BLaER1 (cell line): ENCODE measurements around the gene DEFB132.

ENCODE experiments used
- H3K27ac ChIP-seq: shearing (Covaris generic); formaldehyde crosslinking; 2 replicates; pipeline ENCODE4 v1.8.1; 2022
- H3K27me3 ChIP-seq: shearing (Covaris generic); formaldehyde crosslinking; 2 replicates; pipeline ENCODE4 v1.8.1; 2022
- H3K36me3 ChIP-seq: shearing (Covaris generic); formaldehyde crosslinking; 2 replicates; pipeline ENCODE4 v1.8.1; 2022
- H3K4me1 ChIP-seq: shearing (Covaris generic); formaldehyde crosslinking; 2 replicates; pipeline ENCODE4 v1.8.1; 2022
- H3K4me2 ChIP-seq: shearing (Covaris generic); formaldehyde crosslinking; 2 replicates; pipeline ENCODE4 v1.8.1; 2022
- H3K4me3 ChIP-seq: shearing (Covaris generic); formaldehyde crosslinking; 2 replicates; pipeline ENCODE4 v1.8.1; 2022
- H3K9ac ChIP-seq: shearing (Covaris generic); formaldehyde crosslinking; 2 replicates; pipeline ENCODE4 v1.8.1; 2022
- H3K9me3 ChIP-seq: shearing (Covaris generic); formaldehyde crosslinking; 2 replicates; pipeline ENCODE4 v1.8.1; 2022
- H4K20me1 ChIP-seq: shearing (Covaris generic); formaldehyde crosslinking; 2 replicates; pipeline ENCODE4 v1.8.1; 2022
- Cebpa-rat ChIP-seq: shearing (Covaris generic); IDR thresholded peaks from 2 replicates; pipeline ENCODE4 v1.8.1; 2022

Gene DEFB132

GRCh38 chr20:290084-290831 lies 32.7 kb downstream of the DEFB132 start, which contains the start of gene C20orf96:
Gene C20orf96, minus strand, starts transcription at chr20:290750. Its CDS starts 140 bp downstream, at chr20:290610.
- Histone ChIP-seq H3K4me3 (peak within 1 kb of the TSS; percentile 92), H3K4me1 (peaks cover 36% of the 10 kb centered on the region), H3K9ac (peak within 1 kb of the TSS; percentile 94), H3K27me3 (no peaks in the 10 kb centered on the region), H4K20me1 (no peaks in the 10 kb centered on the region), H3K4me2 (peak within 1 kb of the TSS; percentile 94), H3K9me3 (no peaks in the 10 kb centered on the region), H3K27ac (peak within 1 kb of the TSS; percentile 89), H3K36me3 (0 out of 2 replicates have a peak, but pooled peaks cover 11% of the 10 kb centered on the region)
- TF ChIP-seq Cebpa-rat, result no peak

DNA sequence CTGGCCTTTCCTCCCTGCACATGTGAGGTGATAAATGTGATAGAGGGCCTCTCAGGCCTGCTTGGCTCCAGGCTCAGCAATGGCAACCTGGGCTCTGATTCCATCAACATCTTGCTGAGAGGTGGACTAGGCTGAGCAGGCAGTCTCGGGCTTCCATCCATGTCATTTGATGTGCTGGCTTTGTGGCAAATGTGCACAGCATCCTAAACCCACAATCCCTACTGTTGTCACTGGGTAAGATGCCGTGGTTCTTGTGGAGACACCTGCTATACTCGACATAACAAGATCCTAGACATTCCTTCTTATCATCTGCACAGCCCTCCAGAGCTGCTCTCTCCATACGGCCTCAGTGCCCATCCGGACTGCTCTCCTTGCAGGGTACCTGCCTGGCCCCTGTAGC lies 37.1 kb downstream of the DEFB132 start:
- Histone ChIP-seq H3K27me3 (no peaks in the 10 kb centered on the region), H3K4me1 (peaks cover 39% of the 10 kb centered on the region), H3K4me3 (no peak overlapping the region), H3K9ac (no peak overlapping the region), H3K36me3 (peaks cover 5% of the 10 kb centered on the region; the same call in 1 of the 2 replicates), H3K9me3 (no peaks in the 10 kb centered on the region), H3K4me2 (no peak overlapping the region), H4K20me1 (peaks cover 14% of the 10 kb centered on the region), H3K27ac (no peak overlapping the region)
- TF ChIP-seq Cebpa-rat, result no peak

DNA sequence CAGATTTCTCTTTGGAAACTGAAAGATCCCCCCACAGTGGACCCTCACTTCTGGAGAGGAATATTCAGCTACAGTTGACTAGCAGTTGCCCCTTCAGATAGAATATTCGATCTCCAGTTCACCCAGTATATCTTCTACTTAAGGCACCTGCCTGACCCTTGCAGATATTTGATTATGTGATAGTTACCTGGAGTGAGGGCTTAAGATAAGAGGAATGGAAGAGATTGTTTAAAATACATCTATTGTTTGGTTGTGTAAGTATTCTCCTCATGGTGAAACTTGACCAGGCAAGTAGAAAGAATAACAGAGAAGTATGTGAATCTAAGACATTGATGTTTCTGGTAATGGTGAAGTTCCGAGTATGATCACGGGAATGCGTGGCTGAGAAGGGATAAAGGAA lies 38.3 kb downstream of the DEFB132 start:
- H3K4me2 ChIP-seq, result no peak overlapping the region
- peaks cover 17% of the 10 kb centered on the region; the same call in 1 of the 2 replicates for H3K36me3 ChIP-seq
- no peak overlapping the region for H3K4me3 ChIP-seq
- H3K9me3 ChIP-seq, result no peaks in the 10 kb centered on the region
- peaks cover 26% of the 10 kb centered on the region for H4K20me1 ChIP-seq
- no peak overlapping the region for H3K27ac ChIP-seq
- H3K27me3 ChIP-seq, result no peaks in the 10 kb centered on the region
- no peak for TF ChIP-seq Cebpa-rat
- no peak overlapping the region for H3K9ac ChIP-seq
- peaks cover 47% of the 10 kb centered on the region for H3K4me1 ChIP-seq

GRCh38 chr20:297098-297924 lies 39.8 kb downstream of the DEFB132 start, which contains the start of gene ZCCHC3:
Gene ZCCHC3, plus strand, starts transcription at chr20:297570. Its CDS starts 17 bp downstream, at chr20:297587.
- Histone ChIP-seq H3K9ac (peak within 1 kb of the TSS; percentile 100), H3K4me1 (peaks cover 47% of the 10 kb centered on the region), H4K20me1 (peaks cover 35% of the 10 kb centered on the region)

GRCh38 chr20:297925-298775 lies 40.6 kb downstream of the DEFB132 start:
- Histone ChIP-seq H3K27me3 (no peaks in the 10 kb centered on the region), H3K9ac (peak overlapping the region; percentile 100), H3K9me3 (no peaks in the 10 kb centered on the region), H3K4me3 (peak overlapping the region; percentile 99), H3K4me2 (peak overlapping the region; percentile 87), H3K4me1 (peaks cover 54% of the 10 kb centered on the region), H3K27ac (peak overlapping the region; percentile 100), H3K36me3 (peaks cover 37% of the 10 kb centered on the region), H4K20me1 (peaks cover 35% of the 10 kb centered on the region)
- no peak for TF ChIP-seq Cebpa-rat

More at GRCh38 chr20:297098-297924, 39.8 kb downstream of the DEFB132 start, which contains the start of gene ZCCHC3:
- no peaks in the 10 kb centered on the region for H3K9me3 ChIP-seq
- H3K36me3 ChIP-seq, result peaks cover 30% of the 10 kb centered on the region
- H3K4me2 ChIP-seq, result peak within 1 kb of the TSS; percentile 87
- TF ChIP-seq Cebpa-rat, result peak; percentile 98
- no peaks in the 10 kb centered on the region for H3K27me3 ChIP-seq
- peak within 1 kb of the TSS; percentile 100 for H3K27ac ChIP-seq
- H3K4me3 ChIP-seq, result peak within 1 kb of the TSS; percentile 99

GRCh38 chr20:298776-299391 lies 41.4 kb downstream of the DEFB132 start:
- peaks cover 35% of the 10 kb centered on the region for H4K20me1 ChIP-seq
- peak overlapping the region; percentile 100 for H3K9ac ChIP-seq
- peak overlapping the region; percentile 100 for H3K27ac ChIP-seq
- H3K4me2 ChIP-seq, result peak overlapping the region; percentile 87
- no peak for TF ChIP-seq Cebpa-rat
- H3K4me3 ChIP-seq, result peak overlapping the region; percentile 99
- peaks cover 37% of the 10 kb centered on the region for H3K36me3 ChIP-seq
- H3K4me1 ChIP-seq, result peaks cover 59% of the 10 kb centered on the region
- H3K27me3 ChIP-seq, result no peaks in the 10 kb centered on the region
- H3K9me3 ChIP-seq, result no peaks in the 10 kb centered on the region

DNA sequence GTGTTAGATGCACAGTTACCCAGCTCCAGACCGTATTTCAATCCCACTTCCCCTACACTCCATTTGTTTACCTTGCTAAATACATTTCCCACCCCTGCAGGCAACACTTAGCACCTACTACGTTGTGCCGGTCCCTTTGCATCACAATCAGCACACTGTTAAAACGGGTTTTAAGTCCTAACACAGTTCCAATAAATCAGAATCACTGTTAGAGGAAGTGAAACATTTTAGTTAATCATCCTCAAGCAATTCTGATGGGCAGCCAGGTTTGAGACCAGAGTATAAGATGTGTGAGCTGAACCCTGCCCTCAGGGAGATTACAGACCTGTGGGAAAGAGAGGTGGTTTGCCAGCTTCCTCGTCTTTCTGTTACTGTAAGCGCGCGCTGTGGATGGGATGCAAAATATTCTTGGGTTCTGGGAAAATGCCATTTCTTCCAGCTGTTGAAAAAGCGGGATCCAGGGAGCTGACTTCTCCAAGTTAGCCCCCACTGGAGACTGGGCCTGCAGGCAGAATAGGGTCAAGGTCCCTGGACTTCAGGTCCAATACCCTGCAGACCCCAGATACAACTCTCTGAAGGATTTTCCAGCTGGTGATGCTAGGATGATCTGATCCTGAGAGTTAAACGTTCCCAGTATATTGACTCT lies 42.9 kb downstream of the DEFB132 start:
- Histone ChIP-seq H3K4me2 (peak overlapping the region; percentile 87), H3K36me3 (peaks cover 37% of the 10 kb centered on the region), H3K4me3 (peak overlapping the region; percentile 99; the same call in 1 of the 2 replicates), H3K9ac (peak overlapping the region; percentile 100), H4K20me1 (peaks cover 35% of the 10 kb centered on the region), H3K4me1 (peaks cover 59% of the 10 kb centered on the region), H3K27me3 (no peaks in the 10 kb centered on the region), H3K9me3 (no peaks in the 10 kb centered on the region), H3K27ac (0 out of 2 replicates have a peak overlapping the region, but pooled peaks have one; percentile 22)
- TF ChIP-seq Cebpa-rat, result no peak

DNA sequence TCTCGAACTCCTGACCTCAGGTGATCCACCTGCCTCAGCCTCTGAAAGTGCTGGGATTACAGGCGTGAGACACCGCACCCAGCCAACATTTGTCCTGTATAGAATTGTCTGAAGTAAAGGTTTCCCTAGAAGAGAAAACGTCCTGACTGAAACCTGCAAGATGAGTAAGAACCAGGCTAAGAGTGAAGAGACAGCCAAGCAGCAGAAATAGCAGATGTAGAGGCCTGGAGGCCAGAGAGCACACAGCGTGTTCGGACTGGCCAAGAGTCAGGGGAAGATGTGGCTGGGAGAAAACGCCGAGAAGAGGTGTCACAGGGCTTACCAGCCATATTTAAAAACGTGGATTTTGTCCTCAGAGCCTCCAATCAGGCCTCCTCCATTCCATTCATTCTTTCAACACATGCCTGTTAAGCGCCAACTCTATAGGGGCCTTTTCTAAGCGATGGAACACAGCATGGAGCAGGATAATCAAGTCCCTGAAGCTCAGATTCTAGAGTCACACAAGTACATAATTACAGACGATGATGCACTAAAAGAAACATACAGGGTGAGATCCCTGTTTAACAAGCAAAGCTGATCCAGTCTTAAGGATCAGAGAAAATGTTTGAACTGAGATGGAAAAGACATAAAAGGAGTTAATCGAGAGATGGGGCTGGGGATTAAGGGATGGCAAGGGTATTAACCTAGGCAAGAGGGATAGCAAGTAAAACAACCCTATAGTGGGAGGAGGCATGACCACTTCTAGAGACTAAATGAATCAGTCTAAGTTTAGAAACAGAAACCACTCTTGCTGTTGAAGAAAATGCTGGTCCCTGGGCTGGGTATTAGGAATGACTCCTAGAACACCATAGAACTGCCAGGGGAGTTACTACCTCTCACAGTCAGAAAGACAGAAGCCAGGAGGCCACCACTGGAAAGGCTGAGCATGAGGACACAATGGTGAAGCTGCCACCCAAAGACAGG lies 44.6 kb downstream of the DEFB132 start:
- Histone ChIP-seq H3K4me2 (peak overlapping the region; percentile 9; the same call in 1 of the 2 replicates), H3K4me3 (no peak overlapping the region), H4K20me1 (peaks cover 35% of the 10 kb centered on the region), H3K4me1 (peaks cover 46% of the 10 kb centered on the region), H3K27me3 (no peaks in the 10 kb centered on the region), H3K36me3 (peaks cover 37% of the 10 kb centered on the region), H3K9me3 (no peaks in the 10 kb centered on the region), H3K9ac (no peak overlapping the region), H3K27ac (no peak overlapping the region)
- no peak for TF ChIP-seq Cebpa-rat
